NOMO-1 treated with dmso at 0.1 percent for 144 hours (cell line): Measurements from ENCODE around the gene UBTD2.
"Not testable (repeated sequence)": the region's sequence is repeated elsewhere in the genome, so short reads cannot be mapped to it uniquely, and the experiment has no call there.

ENCODE experiments used
- DNase-seq: peaks from one replicate; lab custom pipeline; 2025; ENCODE audit not compliant: unreplicated experiment; lab: John Stamatoyannopoulos, UW

UBTD2 gene

DNA sequence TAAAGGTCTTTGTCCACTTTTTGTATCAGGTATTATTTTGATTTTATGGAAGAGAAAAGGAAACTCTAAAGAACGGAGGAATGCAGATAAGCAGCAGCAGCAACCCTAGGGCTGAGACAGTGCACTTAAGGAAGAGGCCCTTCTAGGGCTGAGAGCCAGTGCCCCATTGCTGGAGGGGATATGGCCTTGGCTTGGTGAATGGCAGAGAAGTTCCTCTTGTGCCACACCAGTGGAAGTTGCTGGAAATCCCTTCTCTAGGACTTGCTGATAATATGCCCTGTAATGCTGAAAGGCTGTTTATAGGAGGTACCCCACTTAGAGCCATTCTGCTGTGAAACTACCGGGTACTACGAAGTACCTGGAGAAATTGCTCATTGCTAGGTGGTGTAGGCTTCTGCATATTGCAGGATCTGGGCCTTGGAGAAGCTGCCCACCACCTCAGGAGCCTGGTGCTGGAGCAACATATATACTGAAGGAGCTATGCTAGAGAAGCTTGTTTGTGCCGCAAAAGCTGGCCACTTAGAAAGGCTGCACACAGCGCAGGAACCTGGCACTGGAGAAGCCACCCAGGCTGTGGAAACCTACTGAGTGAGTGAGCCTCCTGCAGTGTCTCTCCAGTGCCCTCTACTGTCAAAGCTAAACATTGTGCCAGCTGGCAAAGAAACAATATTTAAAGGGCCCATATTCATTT, 9.6 kb upstream of the UBTD2 start:
- DNase-seq, result peak; percentile 23

DNA sequence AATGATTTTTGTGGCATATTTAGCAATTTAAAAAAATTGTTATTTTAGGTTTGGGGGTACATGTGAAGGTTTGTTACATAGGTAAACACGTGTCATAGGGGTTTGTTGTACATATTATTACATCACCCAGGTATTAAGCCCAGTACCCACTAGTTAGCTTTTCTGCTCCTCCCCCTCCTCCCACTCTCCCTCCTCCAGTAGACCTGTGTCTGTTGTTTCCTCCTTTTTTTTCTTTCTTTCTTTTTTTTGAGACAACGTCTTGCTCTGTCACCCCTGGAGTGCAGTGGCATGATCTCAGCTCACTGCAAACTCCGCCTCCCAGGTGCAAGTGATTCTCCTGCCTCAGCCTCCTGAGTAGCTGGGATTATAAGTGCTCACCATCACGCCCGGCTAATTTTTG, 8.3 kb upstream of the UBTD2 start:
- DNase-seq, result not testable (repeated sequence)

- no peak for DNase-seq
Observed at GRCh38 chr5:172288465-172288864, 4.9 kb upstream of the UBTD2 start.

DNA sequence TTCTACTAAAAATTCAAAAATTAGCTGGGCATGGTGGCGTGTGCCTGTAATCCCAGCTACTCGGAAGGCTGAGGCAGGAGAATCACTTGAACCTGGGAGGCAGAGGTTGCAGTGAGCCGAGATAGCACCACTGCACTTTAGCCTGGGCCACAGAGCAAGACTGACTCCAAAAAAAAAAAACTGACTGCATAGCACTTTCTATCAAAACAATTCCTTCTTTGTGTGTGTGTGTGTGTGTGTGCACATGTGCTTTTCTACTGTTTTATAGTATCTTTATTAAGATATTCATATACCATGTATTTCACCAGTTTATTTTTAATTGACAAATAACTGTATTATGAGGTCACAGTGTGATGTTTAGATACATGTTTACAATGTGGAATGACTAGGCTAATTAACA, 3.6 kb upstream of the UBTD2 start:
- not testable (repeated sequence) for DNase-seq

- DNase-seq, result no peak
Observed at GRCh38 chr5:172285226-172286143, 1.9 kb upstream of the UBTD2 start.

DNA sequence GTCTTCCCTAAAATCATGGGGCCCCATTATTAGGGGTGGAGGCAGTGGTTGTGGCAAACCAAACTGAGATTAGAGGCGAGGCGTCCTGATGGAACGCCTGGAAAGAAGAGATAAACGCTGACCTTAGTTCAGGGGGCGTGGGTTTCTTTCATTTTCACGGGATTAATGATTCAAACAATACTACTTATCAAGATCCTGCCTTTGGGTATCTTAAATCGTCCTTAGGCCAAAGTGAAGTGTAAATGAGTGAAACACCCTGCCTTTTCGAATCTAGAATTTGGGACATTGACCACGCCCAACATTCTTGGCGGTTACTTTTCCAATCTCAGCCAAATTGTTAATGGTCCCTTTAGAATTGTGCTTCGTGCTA, 1.0 kb upstream of the UBTD2 start:
- no peak for DNase-seq

DNA sequence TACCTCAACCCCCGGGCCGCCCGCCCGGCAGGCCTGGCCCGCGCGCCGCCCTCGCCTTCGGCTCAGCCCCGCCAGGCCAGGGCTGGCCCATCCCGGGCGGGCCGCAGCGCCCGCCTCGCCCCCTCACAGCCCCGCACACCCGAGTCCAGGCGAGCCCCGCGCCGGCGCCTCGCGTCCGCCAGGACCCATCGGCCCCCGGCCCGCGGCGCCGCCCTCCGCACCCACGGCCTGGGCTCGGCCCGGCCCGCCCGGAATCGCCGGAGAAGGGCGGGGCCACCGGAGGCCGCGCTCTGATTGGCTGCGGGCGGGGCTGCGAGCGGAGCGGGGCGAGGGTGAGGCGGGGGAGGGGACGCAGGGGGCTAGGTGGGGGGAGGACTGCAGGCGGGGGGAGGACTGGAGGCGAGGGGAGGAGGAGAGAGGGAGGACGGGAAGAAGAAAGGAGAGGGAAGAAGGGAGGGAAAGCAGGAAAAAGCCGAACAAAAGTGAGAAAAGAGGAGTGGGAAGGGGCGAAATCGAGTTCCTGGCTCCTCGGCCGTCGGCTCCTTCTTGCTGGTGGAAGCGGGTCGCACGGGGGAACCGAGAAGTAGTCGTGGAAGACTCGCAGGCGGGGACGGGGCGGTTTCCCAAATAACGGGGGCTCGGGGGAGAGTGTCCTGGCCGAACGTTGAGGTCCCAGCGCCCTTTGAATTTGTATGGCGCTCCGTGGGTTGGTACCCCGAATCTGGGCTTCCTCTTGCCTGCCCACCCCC, 472 bp upstream of the UBTD2 start:
- peak; percentile 60 for DNase-seq

DNA sequence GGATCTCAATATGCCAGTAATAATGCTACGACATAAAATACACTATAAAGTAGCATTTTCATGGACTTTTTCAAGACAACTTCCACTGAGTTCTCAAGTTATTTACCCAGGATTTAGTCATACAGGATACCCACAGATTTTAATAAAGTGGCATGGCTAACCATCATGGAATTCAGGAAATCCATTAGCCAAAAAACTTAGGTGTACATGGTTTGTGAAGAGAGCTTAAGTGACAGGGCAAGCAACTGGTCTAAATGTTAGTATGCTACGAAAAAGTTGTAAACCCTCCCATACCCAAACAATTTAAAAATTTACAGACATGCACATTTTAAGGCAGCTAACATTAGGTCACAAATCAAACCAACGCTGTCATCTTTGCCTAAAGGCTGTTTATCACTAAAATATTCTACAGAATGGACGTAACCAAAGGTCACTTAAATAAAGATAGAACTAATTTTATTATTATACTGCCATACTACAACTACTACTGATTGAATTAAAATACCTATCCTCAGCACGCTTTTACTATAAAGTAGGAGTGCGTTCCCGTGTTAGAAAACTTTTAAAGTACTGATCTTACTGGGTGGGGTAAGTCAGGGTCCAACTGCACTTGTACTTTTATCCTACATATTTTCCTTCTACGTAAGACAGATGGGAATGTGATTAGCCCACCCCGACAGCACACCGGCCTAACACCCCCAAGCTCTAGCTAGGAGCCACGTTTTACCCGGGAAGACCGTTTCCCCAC, 1.1 kb downstream of the UBTD2 start:
- no peak for DNase-seq

DNA sequence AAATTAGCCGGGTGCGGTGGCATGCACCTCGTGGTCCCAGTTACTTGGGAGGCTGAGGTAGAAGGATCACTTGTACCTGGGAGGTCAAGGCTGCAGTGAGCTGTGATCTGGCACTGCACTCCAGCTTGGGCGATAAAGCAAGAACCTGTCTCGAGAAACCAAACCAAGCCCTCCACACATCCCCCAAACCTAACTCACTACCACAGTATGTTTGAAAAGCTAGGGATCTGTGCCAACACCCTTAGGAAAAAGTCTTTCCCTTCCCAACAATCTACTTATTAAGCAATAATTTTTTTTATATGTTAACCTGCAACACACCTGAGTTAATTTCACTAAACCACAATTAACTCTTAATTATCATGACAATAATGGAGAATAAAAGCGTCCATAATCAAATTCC, 2.2 kb downstream of the UBTD2 start:
- no peak for DNase-seq

DNA sequence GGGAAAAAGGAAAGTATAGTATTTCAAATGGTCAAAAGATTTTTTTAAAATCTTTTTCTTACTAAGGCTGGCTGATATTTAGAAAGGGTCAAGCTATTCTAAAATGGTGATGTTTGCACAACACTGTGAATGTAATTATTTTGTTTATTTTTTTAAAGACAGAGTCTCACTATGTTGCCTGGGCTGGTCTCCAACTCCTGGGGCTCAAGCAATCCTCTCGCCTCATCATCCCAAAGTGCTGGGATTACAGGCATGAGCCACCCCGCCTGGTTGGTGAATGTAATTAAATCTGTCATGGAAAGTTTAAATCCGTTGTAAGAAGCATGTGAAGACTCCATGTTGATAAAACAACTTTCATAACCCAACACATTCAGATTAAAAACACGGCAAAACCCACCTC, 2.6 kb downstream of the UBTD2 start:
- DNase-seq, result no peak

- DNase-seq, result no peak
Observed at GRCh38 chr5:172280317-172280716, 3.2 kb downstream of the UBTD2 start.

GRCh38 chr5:172278356-172278755, 5.2 kb downstream of the UBTD2 start:
- no peak for DNase-seq

- no peak for DNase-seq
Observed at GRCh38 chr5:172276214-172276613, 7.3 kb downstream of the UBTD2 start.

DNA sequence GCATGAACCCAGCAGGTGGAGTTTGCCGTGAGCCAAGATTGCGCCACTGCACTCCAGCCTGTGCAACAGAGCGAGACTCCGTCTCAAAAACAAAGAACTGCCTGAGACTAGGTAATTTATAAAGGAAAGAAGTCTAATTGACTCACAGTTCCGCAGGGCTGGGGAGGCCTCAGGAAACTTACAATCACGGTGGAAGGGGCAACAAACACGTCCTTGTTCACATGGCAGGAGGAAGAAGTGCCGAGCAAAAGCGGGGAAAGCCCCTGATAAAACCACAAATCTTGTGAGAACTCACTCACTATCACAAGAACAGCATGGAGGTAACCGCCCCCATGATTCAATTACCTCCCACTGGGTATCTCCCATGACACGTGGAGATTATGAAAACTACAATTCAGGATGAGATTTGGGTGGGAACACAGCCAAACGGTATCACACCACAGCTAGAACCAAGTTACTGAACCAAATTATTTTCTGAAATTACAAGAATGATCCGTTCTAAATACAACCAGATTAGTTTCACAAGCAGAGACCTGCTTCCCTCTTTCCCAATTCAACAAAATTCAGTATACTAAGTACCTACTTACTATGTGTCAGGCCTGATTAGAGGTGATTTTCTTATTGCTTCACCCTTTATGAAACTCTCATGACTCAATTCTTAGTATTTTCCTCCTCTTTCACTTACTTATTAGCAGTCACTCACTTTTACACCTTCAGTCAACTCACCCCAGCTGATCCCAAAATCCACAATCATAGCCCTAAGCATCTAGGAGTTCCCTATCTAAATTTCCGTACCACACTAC, 8.4 kb downstream of the UBTD2 start:
- peak; percentile 13 for DNase-seq

- no peak for DNase-seq
Observed at GRCh38 chr5:172267943-172268342, 15.6 kb downstream of the UBTD2 start.

- no peak for DNase-seq
Observed at GRCh38 chr5:172266676-172267092, 16.9 kb downstream of the UBTD2 start.

GRCh38 chr5:172266071-172266675, 17.4 kb downstream of the UBTD2 start:
- no peak for DNase-seq

DNA sequence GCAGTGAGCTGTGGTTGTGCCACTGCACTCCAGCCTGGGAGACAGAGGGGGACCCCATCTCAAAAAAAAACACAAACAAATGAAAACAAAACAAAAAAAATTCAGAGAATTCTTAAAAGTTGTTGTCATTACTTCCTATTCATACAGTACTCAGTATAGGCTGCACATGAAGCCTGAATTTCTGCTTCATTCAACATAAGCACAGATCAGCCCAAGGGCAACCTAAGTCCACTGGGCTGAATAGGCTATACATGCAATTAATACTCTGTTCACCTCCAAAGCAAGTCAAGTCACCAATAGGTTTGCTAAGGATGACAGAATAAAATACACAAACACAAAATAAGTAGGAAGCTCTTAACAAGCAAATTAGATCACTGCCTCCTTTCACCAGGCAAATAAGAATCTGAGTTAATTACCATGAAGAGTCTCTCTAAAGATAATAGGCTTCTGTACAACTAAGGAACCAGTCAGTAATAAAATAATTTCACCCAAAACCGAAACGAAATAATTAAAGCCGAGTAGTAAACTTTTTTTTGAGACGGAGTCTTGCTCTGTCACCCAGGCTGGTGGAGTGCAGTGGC, 18.7 kb downstream of the UBTD2 start:
- DNase-seq, result no peak

GRCh38 chr5:172255444-172255843, 28.1 kb downstream of the UBTD2 start:
- DNase-seq, result no peak
